Duodenal mucosa (tissue), 2 donors: ENCODE measurements around the gene GPR180.
"Not testable (repeated sequence)": the region's sequence is repeated elsewhere in the genome, so short reads cannot be mapped to it uniquely, and the experiment has no call there.

Experiments
- H3K27ac ChIP-seq: one replicate; pipeline ENCODE4 v1.7.0; 2013; ENCODE audit warnings: low read depth, low read length
- H3K27me3 ChIP-seq, 2 donors: one replicate each; pipeline ENCODE4 v1.7.0; 2013; ENCODE audit warnings: low read length in 2 of 2, control low read depth in 1 of 2; ENCODE audit not compliant: insufficient read depth in 2 of 2, control insufficient read depth in 1 of 2
- H3K36me3 ChIP-seq, 2 donors: one replicate each; pipeline ENCODE4 v1.7.0; 2013; ENCODE audit warnings: low read length in 2 of 2, control low read depth in 1 of 2; ENCODE audit not compliant: insufficient read depth in 2 of 2, control insufficient read depth in 1 of 2
- H3K4me1 ChIP-seq, 2 donors: one replicate each; pipeline ENCODE4 v1.7.0; 2013; ENCODE audit warnings: low read length in 2 of 2, control low read depth in 1 of 2; ENCODE audit not compliant: insufficient read depth in 2 of 2, control insufficient read depth in 1 of 2
- H3K4me3 ChIP-seq, 2 donors: one replicate each; pipeline ENCODE4 v1.7.0; 2013; ENCODE audit warnings: low read length in 2 of 2, low read depth in 1 of 2
- H3K9ac ChIP-seq, 2 donors: one replicate each; pipeline ENCODE4 v1.7.0; 2013; ENCODE audit warnings: low read length in 2 of 2, low read depth in 1 of 2
- H3K9me3 ChIP-seq, 2 donors: one replicate each; pipeline ENCODE4 v1.7.0; 2013; ENCODE audit warnings: low read length in 2 of 2, control low read depth in 1 of 2; ENCODE audit not compliant: control insufficient read depth in 1 of 2

GPR180 gene

GRCh38 chr13:94612050-94612449 lies 10.4 kb downstream of the GPR180 start:
- H3K27me3 ChIP-seq, result no peaks in the 10 kb centered on the region
- no peak overlapping the region for H3K27ac ChIP-seq
- H3K9ac ChIP-seq, result no peak overlapping the region
- H3K9me3 ChIP-seq, result no peaks in the 10 kb centered on the region
- H3K4me1 ChIP-seq, result no peaks in the 10 kb centered on the region
- H3K4me3 ChIP-seq, result no peak overlapping the region
- peaks cover 0 to 24% of the 10 kb centered on the region in 2 donors for H3K36me3 ChIP-seq

- H3K36me3 ChIP-seq, result peaks cover 0 to 14% of the 10 kb centered on the region in 2 donors
- no peaks in the 10 kb centered on the region for H3K27me3 ChIP-seq
- H3K4me3 ChIP-seq, result no peak overlapping the region
- H3K9ac ChIP-seq, result no peak overlapping the region
- no peaks in the 10 kb centered on the region for H3K4me1 ChIP-seq
- no peaks in the 10 kb centered on the region for H3K9me3 ChIP-seq
- no peak overlapping the region for H3K27ac ChIP-seq
Measured at GRCh38 chr13:94613051-94613450, 11.4 kb downstream of the GPR180 start.

- Histone ChIP-seq H3K4me3 (no peak overlapping the region), H3K9me3 (no peaks in the 10 kb centered on the region), H3K9ac (no peak overlapping the region), H3K27me3 (no peaks in the 10 kb centered on the region), H3K27ac (no peak overlapping the region), H3K4me1 (no peaks in the 10 kb centered on the region), H3K36me3 (peaks cover 4 to 5% of the 10 kb centered on the region in 2 donors)
Measured at GRCh38 chr13:94617389-94618000, 15.8 kb downstream of the GPR180 start.

- H3K36me3 ChIP-seq, result peaks cover 8 to 19% of the 10 kb centered on the region in 2 donors
- no peak overlapping the region for H3K27ac ChIP-seq
- no peak overlapping the region for H3K4me3 ChIP-seq
- H3K9me3 ChIP-seq, result no peaks in the 10 kb centered on the region
- H3K9ac ChIP-seq, result no peak overlapping the region
- H3K4me1 ChIP-seq, result no peaks in the 10 kb centered on the region
- no peaks in the 10 kb centered on the region for H3K27me3 ChIP-seq
Measured at GRCh38 chr13:94620286-94620896, 18.7 kb downstream of the GPR180 start.

- Histone ChIP-seq H3K27me3 (no peaks in the 10 kb centered on the region), H3K36me3 (peaks cover 11 to 23% of the 10 kb centered on the region in 2 donors), H3K27ac (no peak overlapping the region), H3K9me3 (no peaks in the 10 kb centered on the region), H3K4me1 (no peaks in the 10 kb centered on the region), H3K9ac (no peak overlapping the region), H3K4me3 (no peak overlapping the region)
Measured at GRCh38 chr13:94622344-94622743, 20.7 kb downstream of the GPR180 start.

GRCh38 chr13:94623316-94623715 lies 21.7 kb downstream of the GPR180 start:
- Histone ChIP-seq H3K4me3 (no peak overlapping the region), H3K4me1 (no peaks in the 10 kb centered on the region), H3K9me3 (no peaks in the 10 kb centered on the region), H3K36me3 (peaks cover 11 to 23% of the 10 kb centered on the region in 2 donors), H3K27me3 (no peaks in the 10 kb centered on the region), H3K27ac (no peak overlapping the region), H3K9ac (no peak overlapping the region)

- H3K36me3 ChIP-seq, result peaks cover 3 to 10% of the 10 kb centered on the region in 2 donors
- H3K27ac ChIP-seq, result no peak overlapping the region
- H3K9ac ChIP-seq, result no peak overlapping the region
- H3K4me1 ChIP-seq, result no peaks in the 10 kb centered on the region
- no peaks in the 10 kb centered on the region for H3K9me3 ChIP-seq
- H3K27me3 ChIP-seq, result no peaks in the 10 kb centered on the region
- no peak overlapping the region for H3K4me3 ChIP-seq
Measured at GRCh38 chr13:94630858-94631257, 29.2 kb downstream of the GPR180 start.

GRCh38 chr13:94632226-94632980 lies 30.7 kb downstream of the GPR180 start:
- Histone ChIP-seq H3K4me3 (no peak overlapping the region), H3K9me3 (no peaks in the 10 kb centered on the region), H3K36me3 (peaks cover 0 to 6% of the 10 kb centered on the region in 2 donors), H3K4me1 (no peaks in the 10 kb centered on the region), H3K9ac (no peak overlapping the region), H3K27ac (no peak overlapping the region), H3K27me3 (no peaks in the 10 kb centered on the region)

- H3K4me1 ChIP-seq, H3K27me3 ChIP-seq, H3K4me3 ChIP-seq, H3K9ac ChIP-seq, H3K27ac ChIP-seq, H3K9me3 ChIP-seq, H3K36me3 ChIP-seq: not testable (repeated sequence)
Measured at GRCh38 chr13:94636096-94636495, 34.4 kb downstream of the GPR180 start.

GRCh38 chr13:94636942-94637578 lies 35.4 kb downstream of the GPR180 start:
- Histone ChIP-seq H3K27ac (no peak overlapping the region), H3K36me3 (no peaks in the 10 kb centered on the region), H3K9ac (no peak overlapping the region), H3K27me3 (no peaks in the 10 kb centered on the region), H3K4me3 (no peak overlapping the region), H3K9me3 (no peaks in the 10 kb centered on the region), H3K4me1 (peaks cover 9 to 11% of the 10 kb centered on the region in 2 donors)
